Ishikawa (cell line): ENCODE data around the gene KLF13.

Experiments used
- CEBPB ChIP-seq: IDR thresholded peaks from 2 replicates; pipeline ENCODE4 v1.6.1; 2012
- CREB1 ChIP-seq: IDR thresholded peaks from 2 replicates; pipeline ENCODE4 v1.6.1; 2012; ENCODE audit warnings: low read depth
- EGR1 ChIP-seq: IDR thresholded peaks from 2 replicates; pipeline ENCODE4 v1.6.1; 2012
- EP300 ChIP-seq: IDR thresholded peaks from 2 replicates; pipeline ENCODE4 v1.6.1; 2012; ENCODE audit warnings: borderline replicate concordance
- FOXM1 ChIP-seq: IDR thresholded peaks from 2 replicates; pipeline ENCODE4 v1.6.1; 2012; ENCODE audit warnings: low read depth, borderline replicate concordance
- NFIC ChIP-seq: IDR thresholded peaks from 2 replicates; pipeline ENCODE4 v1.6.1; 2012
- RAD21 ChIP-seq: IDR thresholded peaks from 2 replicates; pipeline ENCODE4 v1.6.1; 2012; ENCODE audit warnings: low read depth
- TAF1 ChIP-seq: IDR thresholded peaks from 2 replicates; pipeline ENCODE4 v1.6.1; 2012; ENCODE audit warnings: low read depth, mild to moderate bottlenecking
- TCF12 ChIP-seq: IDR thresholded peaks from 2 replicates; pipeline ENCODE4 v1.6.1; 2012; ENCODE audit warnings: low read depth
- TEAD4 ChIP-seq: IDR thresholded peaks from 2 replicates; pipeline ENCODE4 v1.6.1; 2012
- YY1 ChIP-seq: IDR thresholded peaks from 2 replicates; pipeline ENCODE4 v1.6.1; 2012; ENCODE audit warnings: low read depth
- ZBTB7A ChIP-seq: IDR thresholded peaks from 2 replicates; pipeline ENCODE4 v1.6.1; 2012; ENCODE audit warnings: low read depth
- TF ChIP-seq, protein P1 (sequence below): IDR thresholded peaks from 2 replicates; pipeline ENCODE4 v1.6.1; 2012
- TF ChIP-seq, protein P2 (sequence below): IDR thresholded peaks from 2 replicates; pipeline ENCODE4 v1.6.1; 2012; ENCODE audit warnings: low read depth, mild to moderate bottlenecking
- TF ChIP-seq, protein P3 (sequence below): IDR thresholded peaks from 2 replicates; pipeline ENCODE4 v1.6.1; 2012

The KLF13 gene

DNA sequence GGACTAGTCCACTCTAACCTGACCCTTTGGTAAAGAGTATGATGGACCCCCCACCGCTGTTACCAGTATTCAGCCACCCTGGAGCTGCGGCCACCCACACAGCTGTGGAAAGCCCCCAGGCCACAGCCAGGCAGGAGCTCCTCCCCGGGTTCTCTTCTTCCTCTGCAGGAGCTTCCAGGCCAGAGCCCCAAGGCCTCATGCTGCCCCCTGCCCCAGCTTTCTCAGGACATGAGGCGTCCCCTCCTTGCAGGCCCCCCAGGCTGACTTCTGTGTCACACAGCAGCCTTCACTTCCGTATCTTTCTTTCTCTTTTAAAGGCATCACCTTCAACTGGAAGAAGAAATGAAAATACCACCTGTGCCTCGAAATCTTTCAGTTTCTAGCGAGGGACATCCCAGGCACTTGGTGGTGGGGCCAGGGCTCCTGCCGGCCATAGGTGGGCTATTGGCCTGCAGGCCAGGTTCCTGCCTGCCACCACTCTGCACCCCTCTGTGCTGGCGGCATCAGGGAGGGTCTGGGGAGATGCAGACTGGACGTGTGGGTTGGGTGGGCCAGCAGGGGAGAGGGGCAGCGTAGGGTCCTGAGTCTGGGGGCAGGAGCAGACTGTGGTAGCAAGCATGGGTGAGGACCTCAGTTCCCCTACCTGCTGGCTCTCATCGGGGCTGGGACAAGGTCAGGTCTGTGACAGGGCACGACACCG lies 19.9 kb downstream of the KLF13 start:
- TF ChIP-seq, protein P1, sequence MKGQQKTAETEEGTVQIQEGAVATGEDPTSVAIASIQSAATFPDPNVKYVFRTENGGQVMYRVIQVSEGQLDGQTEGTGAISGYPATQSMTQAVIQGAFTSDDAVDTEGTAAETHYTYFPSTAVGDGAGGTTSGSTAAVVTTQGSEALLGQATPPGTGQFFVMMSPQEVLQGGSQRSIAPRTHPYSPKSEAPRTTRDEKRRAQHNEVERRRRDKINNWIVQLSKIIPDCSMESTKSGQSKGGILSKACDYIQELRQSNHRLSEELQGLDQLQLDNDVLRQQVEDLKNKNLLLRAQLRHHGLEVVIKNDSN: no peak
- no peak for TF ChIP-seq RAD21
- TF ChIP-seq CEBPB: no peak
- no peak for TF ChIP-seq EGR1
- TF ChIP-seq YY1: no peak
- no peak for TF ChIP-seq NFIC
- TF ChIP-seq, protein P2, sequence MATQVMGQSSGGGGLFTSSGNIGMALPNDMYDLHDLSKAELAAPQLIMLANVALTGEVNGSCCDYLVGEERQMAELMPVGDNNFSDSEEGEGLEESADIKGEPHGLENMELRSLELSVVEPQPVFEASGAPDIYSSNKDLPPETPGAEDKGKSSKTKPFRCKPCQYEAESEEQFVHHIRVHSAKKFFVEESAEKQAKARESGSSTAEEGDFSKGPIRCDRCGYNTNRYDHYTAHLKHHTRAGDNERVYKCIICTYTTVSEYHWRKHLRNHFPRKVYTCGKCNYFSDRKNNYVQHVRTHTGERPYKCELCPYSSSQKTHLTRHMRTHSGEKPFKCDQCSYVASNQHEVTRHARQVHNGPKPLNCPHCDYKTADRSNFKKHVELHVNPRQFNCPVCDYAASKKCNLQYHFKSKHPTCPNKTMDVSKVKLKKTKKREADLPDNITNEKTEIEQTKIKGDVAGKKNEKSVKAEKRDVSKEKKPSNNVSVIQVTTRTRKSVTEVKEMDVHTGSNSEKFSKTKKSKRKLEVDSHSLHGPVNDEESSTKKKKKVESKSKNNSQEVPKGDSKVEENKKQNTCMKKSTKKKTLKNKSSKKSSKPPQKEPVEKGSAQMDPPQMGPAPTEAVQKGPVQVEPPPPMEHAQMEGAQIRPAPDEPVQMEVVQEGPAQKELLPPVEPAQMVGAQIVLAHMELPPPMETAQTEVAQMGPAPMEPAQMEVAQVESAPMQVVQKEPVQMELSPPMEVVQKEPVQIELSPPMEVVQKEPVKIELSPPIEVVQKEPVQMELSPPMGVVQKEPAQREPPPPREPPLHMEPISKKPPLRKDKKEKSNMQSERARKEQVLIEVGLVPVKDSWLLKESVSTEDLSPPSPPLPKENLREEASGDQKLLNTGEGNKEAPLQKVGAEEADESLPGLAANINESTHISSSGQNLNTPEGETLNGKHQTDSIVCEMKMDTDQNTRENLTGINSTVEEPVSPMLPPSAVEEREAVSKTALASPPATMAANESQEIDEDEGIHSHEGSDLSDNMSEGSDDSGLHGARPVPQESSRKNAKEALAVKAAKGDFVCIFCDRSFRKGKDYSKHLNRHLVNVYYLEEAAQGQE: no peak
- TF ChIP-seq EP300: no peak
- TF ChIP-seq, protein P3, sequence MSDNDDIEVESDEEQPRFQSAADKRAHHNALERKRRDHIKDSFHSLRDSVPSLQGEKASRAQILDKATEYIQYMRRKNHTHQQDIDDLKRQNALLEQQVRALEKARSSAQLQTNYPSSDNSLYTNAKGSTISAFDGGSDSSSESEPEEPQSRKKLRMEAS: no peak
- TF ChIP-seq TAF1: no peak

DNA sequence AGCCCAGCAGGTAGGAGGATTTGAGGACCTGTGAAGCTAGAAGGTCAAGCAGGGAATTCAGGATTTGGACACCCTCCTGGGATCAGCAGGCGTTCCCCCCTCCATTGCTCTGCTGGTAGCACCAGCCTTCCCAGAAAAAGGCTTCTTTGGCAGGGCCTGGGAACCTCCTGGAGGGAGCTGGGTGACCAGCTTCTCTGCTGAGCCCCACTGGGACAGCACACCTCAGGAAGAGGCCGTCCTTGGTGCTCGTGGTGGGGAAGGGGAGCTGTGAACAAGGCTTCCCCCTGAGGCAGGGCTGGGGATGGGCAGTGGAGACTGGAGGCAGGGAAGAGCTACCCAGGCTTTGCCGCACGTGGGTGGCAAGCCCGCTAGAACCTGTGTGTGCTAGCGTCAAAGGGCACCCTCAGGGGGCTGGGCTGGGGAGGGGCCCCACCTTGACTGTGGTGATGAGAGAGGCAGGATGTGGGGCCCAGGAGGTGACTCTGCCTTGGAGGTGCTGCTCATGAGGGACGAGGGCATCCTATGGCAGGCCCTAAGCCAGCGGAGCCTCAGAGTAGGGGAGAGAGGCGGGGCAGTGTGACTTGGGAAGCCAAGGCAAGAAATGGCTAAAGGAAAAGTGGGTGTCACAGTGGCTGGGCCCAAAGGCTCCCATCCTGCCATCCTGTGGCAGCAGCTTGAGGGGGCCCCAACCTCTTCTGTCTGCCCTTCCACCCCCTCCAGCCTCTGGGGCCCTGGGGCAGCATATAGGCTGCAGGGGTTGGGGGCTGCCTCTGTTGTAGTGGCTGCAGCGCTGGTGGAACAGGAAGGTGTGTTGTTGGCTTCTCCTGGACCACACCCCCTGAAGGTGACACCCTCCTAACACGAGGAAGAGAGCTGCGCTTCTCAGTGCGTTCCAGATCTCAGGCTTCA lies 20.7 kb downstream of the KLF13 start:
- TF ChIP-seq CREB1 (no peak), CEBPB (no peak), TCF12 (no peak), RAD21 (no peak), YY1 (no peak), TAF1 (no peak), EGR1 (no peak), TEAD4 (no peak), FOXM1 (no peak), NFIC (no peak), EP300 (no peak), ZBTB7A (no peak)
- TF ChIP-seq, protein P2: no peak
- TF ChIP-seq, protein P3: no peak
- TF ChIP-seq, protein P1: no peak

DNA sequence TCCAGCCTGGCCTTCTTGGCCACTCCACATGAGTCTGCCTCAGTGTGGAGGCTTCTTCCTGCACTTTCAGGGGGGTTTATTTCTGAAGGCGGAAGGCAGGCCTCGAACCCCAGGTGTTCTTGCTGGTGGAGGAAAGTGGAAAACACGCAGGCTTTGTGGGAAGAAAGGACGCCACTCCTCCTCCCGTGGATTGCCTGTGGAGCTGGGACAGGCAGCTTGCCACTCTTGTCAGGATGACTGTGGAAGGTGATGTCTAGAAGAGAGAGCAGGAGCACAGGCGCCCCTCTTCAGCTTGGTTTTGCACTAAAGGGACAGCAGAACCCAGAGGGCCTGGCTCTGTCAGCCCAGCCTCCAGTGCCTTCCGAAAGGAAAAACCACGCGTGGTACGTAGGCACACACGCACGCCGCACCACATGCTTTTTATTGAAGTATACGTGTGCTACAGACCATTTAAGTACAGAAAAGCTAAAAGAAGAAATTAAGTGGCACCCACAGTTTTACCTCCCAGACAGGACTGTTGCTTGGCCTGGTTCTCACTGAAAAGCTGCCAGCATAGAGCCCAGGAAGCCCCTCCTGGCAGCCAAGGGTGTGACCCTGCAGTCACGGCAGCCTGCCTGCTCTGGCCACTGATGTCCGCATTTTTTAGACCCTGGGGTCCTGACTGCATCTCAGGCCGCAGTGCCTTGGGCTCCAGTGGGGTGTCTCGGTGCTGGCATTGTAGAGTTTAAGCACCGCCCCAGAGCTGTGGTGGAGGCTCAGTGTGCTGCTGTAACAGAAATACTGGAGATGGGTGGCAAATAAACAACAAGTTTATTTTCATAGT lies 21.6 kb downstream of the KLF13 start:
- TF ChIP-seq EGR1: no peak
- TF ChIP-seq, protein P3: no peak

DNA sequence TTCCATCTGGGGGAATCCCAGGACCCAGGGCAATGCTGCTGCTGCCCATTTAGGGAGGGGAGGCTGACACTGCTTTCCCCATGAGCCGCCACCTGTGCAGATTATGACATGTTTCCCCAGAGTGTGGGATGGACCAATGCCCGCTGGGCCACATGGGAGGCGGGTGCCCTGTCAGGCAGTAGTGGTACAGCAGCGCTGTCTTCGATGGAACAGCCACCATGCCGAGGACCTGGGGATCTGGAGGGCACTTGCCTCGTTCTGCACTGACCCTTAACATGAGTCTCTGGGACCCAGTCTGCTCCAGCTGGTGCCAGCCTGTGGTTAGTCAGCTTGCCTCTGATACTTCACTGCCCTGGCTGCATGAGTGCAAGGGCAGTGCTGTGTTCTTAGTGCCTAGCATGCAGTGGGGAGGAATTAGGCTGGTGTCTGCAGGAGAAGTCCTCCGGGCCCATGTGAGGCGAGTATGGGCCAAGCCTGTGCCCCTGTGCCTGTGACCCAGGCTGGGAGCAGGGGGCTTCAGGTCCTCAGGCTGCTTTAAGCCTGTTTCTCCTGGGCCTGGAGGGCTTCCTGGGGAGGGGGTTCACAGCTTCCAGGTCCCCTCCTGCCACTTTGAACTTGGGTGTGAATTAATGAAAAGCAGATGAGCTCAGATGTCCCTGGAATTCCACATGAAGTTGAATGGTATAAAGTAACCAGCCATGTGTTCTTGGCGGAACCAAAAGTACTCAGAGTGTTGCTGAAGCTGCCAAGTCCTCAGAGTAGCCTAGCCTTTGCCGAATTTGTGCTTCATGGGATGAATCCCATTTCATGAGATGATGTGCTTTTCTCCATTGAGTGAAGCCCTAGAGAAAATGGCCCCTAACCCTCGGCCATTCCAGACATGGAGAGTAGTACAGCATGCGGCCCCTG lies 22.9 kb downstream of the KLF13 start:
- TF ChIP-seq EP300: no peak

DNA sequence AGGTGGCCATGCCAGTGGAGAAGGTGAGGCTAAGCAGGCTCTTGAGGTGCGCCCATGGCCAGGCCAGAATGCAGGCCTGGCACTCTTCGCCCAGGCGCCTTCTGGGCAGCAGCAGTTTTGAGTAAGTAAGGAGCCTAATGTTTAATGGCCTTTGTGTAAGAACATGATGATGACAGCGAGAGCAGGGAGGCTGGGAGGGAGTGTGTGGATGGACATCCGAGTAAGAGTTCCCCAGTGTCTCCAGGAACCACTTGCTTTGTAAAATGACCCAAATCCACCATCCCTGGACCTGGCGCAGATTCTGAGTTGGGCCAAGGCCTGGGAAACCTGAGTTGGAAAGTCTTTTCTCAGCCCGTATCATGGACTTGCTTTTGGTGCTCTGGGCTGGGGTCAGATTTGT lies 24.1 kb downstream of the KLF13 start:
- TF ChIP-seq TCF12 (no peak), CEBPB (no peak), RAD21 (no peak), CREB1 (no peak), ZBTB7A (no peak), TEAD4 (no peak), TAF1 (no peak), EP300 (no peak), FOXM1 (no peak), NFIC (no peak), EGR1 (no peak), YY1 (no peak)
- TF ChIP-seq, protein P3: no peak
- TF ChIP-seq, protein P1: no peak
- TF ChIP-seq, protein P2: no peak
